HG02970 (cell line): ENCODE measurements around the gene RPP25.
"Not testable (repeated sequence)": the region's sequence is repeated elsewhere in the genome, so short reads cannot be mapped to it uniquely, and the experiment has no call there.

Experiments
- ATAC-seq: cut with Tn5 transposase; IDR thresholded peaks from one replicate; pipeline ENCODE4 v1.9.1; 2021; ENCODE audit warnings: mild to moderate bottlenecking, moderate library complexity, moderate number of reproducible peaks; ENCODE audit not compliant: unreplicated experiment, low FRiP score

Gene RPP25

GRCh38 chr15:74964794-74965193 is 8.2 kb upstream of the RPP25 start:
- ATAC-seq = no peak

GRCh38 chr15:74963213-74963612 is 6.6 kb upstream of the RPP25 start:
- no peak for ATAC-seq

GRCh38 chr15:74962671-74963070 is 6.1 kb upstream of the RPP25 start:
- ATAC-seq = no peak

GRCh38 chr15:74962219-74962618 is 5.6 kb upstream of the RPP25 start:
- ATAC-seq = no peak

- no peak for ATAC-seq
Observed at GRCh38 chr15:74961616-74962015, 5.0 kb upstream of the RPP25 start.

- no peak for ATAC-seq
Observed at GRCh38 chr15:74960995-74961588, 4.5 kb upstream of the RPP25 start.

GRCh38 chr15:74960286-74960685 is 3.7 kb upstream of the RPP25 start:
- ATAC-seq = no peak

- no peak for ATAC-seq
Observed at GRCh38 chr15:74959586-74959939, 3.0 kb upstream of the RPP25 start.

- ATAC-seq = no peak
Observed at GRCh38 chr15:74958908-74959585, 2.5 kb upstream of the RPP25 start.

- no peak for ATAC-seq
Observed at GRCh38 chr15:74958320-74958907, 1.8 kb upstream of the RPP25 start.

GRCh38 chr15:74957476-74958035 is 984 bp upstream of the RPP25 start:
- no peak for ATAC-seq

- peak; percentile 37 for ATAC-seq
Observed at GRCh38 chr15:74955796-74956647, 550 bp downstream of the RPP25 start.

GRCh38 chr15:74955017-74955416 is 1.6 kb downstream of the RPP25 start:
- no peak for ATAC-seq

- no peak for ATAC-seq
Observed at GRCh38 chr15:74954515-74954914, 2.1 kb downstream of the RPP25 start.

- no peak for ATAC-seq
Observed at GRCh38 chr15:74951006-74951405, 5.6 kb downstream of the RPP25 start.

- ATAC-seq = no peak
Observed at GRCh38 chr15:74950078-74950908, 6.3 kb downstream of the RPP25 start.

GRCh38 chr15:74937590-74938371 is 18.8 kb downstream of the RPP25 start, which contains the start of gene COX5A:
Gene COX5A, minus strand, starts transcription at chr15:74938073. Its CDS starts 59 bp downstream, at chr15:74938014.
- peak; percentile 90 for ATAC-seq

GRCh38 chr15:74937272-74937589 is 19.3 kb downstream of the RPP25 start:
- no peak for ATAC-seq

GRCh38 chr15:74935193-74935592 is 21.4 kb downstream of the RPP25 start:
- ATAC-seq = not testable (repeated sequence)
